ENCODE data around the gene ACKR4.
"Not testable (repeated sequence)": the region's sequence is repeated elsewhere in the genome, so short reads cannot be mapped to it uniquely, and the experiment has no call there.

The ACKR4 gene

GRCh38 chr3:132595014-132595413, 2.1 kb upstream of the ACKR4 start:
- no peak for FAIRE-seq

- no peak for FAIRE-seq
These were observed 744 bp upstream of the ACKR4 start for GRCh38 chr3:132596326-132596725.

GRCh38 chr3:132597660-132598059, 590 bp downstream of the ACKR4 start:
- no peak for FAIRE-seq

DNA sequence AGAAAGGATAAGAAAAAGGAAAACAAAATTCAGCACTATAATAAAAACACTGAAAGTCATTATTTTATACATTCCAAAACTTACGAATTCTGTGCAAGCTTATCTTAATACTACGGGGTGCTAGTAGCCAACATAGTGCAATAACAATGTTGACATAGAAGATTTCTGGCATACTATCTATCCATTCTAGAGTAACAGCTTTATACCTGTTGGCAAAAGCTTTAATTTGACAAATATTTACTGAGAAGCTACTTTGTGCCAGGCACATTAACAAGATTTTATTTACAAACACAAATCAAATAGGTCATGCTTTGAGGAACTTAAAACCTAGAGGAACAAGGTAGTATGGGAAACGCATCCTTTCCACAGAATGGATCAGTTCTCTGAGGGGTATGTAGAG, 1.1 kb downstream of the ACKR4 start:
- no peak for FAIRE-seq

DNA sequence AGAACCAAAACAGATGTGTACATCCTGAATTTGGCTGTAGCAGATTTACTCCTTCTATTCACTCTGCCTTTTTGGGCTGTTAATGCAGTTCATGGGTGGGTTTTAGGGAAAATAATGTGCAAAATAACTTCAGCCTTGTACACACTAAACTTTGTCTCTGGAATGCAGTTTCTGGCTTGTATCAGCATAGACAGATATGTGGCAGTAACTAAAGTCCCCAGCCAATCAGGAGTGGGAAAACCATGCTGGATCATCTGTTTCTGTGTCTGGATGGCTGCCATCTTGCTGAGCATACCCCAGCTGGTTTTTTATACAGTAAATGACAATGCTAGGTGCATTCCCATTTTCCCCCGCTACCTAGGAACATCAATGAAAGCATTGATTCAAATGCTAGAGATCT, 3.5 kb downstream of the ACKR4 start:
- not testable (repeated sequence) for FAIRE-seq

GRCh38 chr3:132605374-132605792, 8.3 kb downstream of the ACKR4 start:
- FAIRE-seq, result no peak

GRCh38 chr3:132606085-132606484, 9.0 kb downstream of the ACKR4 start:
- no peak for FAIRE-seq

DNA sequence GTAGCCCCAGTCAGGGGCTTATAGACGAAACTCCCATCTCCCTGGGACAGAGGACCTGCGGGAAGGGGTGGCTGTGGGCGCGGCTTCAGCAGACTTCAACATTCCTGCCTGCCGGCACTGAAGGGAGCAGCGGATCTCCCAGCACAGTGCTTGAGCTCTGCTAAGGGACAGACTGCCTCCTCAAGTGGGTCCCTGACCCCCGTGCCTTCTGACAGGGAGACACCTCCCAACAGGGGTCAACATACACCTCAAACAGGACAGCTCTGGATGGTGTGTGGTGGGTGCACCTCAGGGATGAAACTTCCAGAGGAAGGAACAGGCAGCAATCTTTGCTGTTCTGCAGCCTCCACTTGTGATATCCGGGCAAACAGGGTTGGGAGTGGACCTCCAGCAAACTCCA, 9.6 kb downstream of the ACKR4 start:
- FAIRE-seq, result not testable (repeated sequence)

DNA sequence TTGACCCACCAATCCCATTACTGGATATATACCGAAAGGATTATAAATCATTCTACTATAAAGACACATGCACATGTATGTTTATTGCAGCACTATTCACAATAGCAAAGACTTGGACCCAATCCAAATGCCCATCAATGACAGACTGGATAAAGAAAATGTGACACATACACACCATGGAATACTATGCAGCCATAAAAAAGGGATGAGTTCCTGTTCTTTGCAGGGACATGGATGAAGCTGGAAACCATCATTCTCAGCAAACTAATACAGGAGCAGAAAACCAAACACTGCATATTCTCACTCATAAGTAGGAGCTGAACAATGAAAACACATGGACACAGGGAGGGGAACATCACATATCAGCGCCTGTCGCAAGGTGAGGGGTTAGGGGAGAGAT, 18.2 kb downstream of the ACKR4 start:
- not testable (repeated sequence) for FAIRE-seq

GRCh38 chr3:132615881-132616280, 18.8 kb downstream of the ACKR4 start:
- FAIRE-seq, result no peak

- FAIRE-seq, result no peak
These were observed 19.7 kb downstream of the ACKR4 start for GRCh38 chr3:132616780-132617179.

GRCh38 chr3:132622148-132622547, 25.1 kb downstream of the ACKR4 start:
- FAIRE-seq, result no peak

- FAIRE-seq, result no peak
These were observed 25.7 kb downstream of the ACKR4 start for GRCh38 chr3:132622761-132623160.

DNA sequence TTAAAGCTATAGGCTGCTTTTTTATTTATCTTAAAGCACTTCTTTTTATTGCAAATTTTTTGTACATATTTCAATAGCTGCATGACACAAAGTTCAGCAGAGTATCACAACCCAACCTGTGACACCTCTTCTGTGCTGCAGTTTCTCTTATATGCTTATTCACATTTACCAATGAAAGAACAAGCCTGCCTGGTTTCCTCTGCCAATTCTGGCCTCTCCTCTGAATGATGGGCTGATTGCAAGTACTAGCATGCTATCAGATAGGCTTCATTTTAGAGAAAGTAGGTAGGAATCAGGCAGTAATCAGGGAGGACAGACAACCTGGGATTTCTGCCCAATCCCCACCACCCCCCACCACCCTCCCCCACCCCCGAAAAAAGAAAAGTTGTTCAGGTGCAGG, 26.6 kb downstream of the ACKR4 start:
- no peak for FAIRE-seq

GRCh38 chr3:132624790-132625189, 27.7 kb downstream of the ACKR4 start:
- FAIRE-seq, result no peak

DNA sequence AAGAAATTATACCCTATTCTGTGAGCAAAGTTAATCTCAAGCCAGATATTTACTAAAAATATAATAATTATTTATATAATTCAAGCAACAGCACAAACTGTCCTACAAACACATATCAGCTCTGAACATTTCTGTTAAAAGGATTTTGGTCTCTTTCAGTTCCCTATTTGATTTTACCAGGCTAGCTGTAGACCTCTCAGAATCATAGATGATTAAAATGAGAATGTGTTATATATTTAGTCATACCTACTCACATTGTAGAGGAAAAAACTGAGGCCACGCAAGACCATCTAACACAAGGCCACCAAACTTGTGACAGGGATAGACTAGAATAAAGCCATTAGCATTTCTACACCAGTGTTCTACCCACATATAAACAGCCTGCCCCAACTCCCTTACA, 28.5 kb downstream of the ACKR4 start:
- no peak for FAIRE-seq

DNA sequence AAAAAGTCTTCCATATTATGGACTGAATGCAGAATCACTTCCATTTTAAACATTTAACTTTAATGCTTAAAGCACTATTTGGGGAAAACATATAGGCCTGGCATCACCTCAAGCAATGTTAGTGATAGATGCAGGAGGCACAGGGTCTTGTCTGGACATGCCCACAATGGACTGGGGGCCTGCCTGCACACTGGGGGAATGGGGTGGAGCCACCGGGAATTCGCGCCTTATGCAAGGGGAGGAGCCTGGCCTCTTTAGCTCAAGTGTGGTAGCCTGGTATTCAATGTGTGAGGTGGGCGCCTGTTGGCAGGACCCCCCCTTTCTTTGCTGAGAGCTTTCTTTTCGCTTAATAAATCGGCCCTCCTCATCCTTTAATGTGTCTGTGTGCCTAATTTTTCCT, 29.9 kb downstream of the ACKR4 start:
- no peak for FAIRE-seq

GRCh38 chr3:132628157-132628556, 31.1 kb downstream of the ACKR4 start:
- no peak for FAIRE-seq

DNA sequence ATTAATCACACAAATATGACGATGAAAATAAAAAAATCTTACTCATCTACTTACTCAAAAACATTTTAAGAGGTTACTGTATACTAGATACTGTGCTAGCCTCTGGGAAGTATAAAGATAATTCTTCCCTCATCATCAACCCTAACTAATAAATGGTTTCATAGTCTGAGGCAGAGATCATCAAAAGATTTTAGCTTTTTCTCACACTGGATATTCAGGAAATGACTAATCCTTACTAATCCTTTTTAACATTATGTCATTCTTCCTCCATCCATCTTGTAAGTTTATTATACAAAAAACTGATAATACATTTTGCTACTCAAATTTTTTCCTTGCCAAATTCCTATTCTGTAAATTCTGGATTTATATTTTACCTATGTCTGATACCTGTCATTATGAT, 32.9 kb downstream of the ACKR4 start:
- FAIRE-seq, result no peak

- no peak for FAIRE-seq
These were observed 33.5 kb downstream of the ACKR4 start for GRCh38 chr3:132630612-132631011.

GRCh38 chr3:132635052-132635451, 38.0 kb downstream of the ACKR4 start:
- FAIRE-seq, result no peak

GRCh38 chr3:132637590-132637989, 40.5 kb downstream of the ACKR4 start:
- FAIRE-seq, result peak; percentile 96

DNA sequence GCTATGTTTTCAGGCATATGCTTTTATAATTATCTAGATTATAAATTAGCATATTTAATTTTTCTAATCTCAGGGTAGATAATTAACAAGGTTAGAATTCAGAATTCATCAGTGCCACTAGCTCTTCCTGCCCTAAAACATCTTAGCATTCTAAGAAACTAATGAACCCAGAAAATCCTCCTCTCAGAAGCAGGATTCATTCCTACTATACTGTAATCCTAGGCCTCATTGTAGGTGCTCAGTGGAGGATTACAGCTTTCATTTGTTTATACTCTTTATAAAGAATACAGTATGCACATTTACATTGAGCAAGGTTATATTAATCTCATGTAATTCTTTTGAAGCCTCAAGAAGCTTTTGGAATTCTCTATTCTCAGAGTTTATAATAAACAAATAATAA, 41.6 kb downstream of the ACKR4 start:
- no peak for FAIRE-seq

- FAIRE-seq, result not testable (repeated sequence)
These were observed 44.4 kb downstream of the ACKR4 start for GRCh38 chr3:132641427-132641826.

- FAIRE-seq, result peak; percentile 95
These were observed 44.9 kb downstream of the ACKR4 start for GRCh38 chr3:132641837-132642538.
